Endothelial cell of umbilical vein (primary cell): Measurements from ENCODE around the gene UNCX. TPM values are rescaled to one million over a fixed set of nuclear protein-coding genes. Genes with fewer than 3 reads are reported as not detected.

Experiments used
- BruUV-seq: library from RNA; stranded (reverse); fragments of 400-500 nt; replicated peaks from 2 replicates; lab custom pipeline; 2021; lab: Mats Ljungman, UMichigan
- CTCF ChIA-PET: fragments of 300-600, 350-600 bp; sonication (Branson Sonifier 250); formaldehyde crosslinking; loops from one replicate; lab custom pipeline; 2021; ENCODE audit warnings: antibody characterized with exemption, inconsistent platforms; lab: Charles Lee
- POLR2A ChIA-PET: fragments of 300-600, 350-600 bp; sonication (Branson Sonifier 250); formaldehyde crosslinking; loops from one replicate; lab custom pipeline; 2021; ENCODE audit warnings: antibody characterized with exemption, inconsistent platforms; lab: Charles Lee
- DNase-seq: peaks from one replicate; pipeline ENCODE4 v3.0.0-alpha.2; 2011; ENCODE audit warnings: low read depth, low spot score
- FAIRE-seq: peaks from 2 replicates; lab custom pipeline; 2011; peaks lifted over from hg19 to GRCh38; lab: Jason Lieb, UNC
- H2AFZ ChIP-seq: 2 replicates; pipeline ENCODE4 v1.6.0; 2012; ENCODE audit warnings: low read depth, low read length, control low read depth, inconsistent platforms
- H3K27ac ChIP-seq: 2 replicates; pipeline ENCODE4 v1.5.1; 2011; ENCODE audit warnings: low read depth, mild to moderate bottlenecking, control low read depth, low read length, moderate library complexity; ENCODE audit not compliant: insufficient read depth
- H3K27me3 ChIP-seq, 2 experiments: 2 replicates each; pipeline versions ENCODE4 v1.6.0 to v1.6.1; 2011; ENCODE audit warnings: low read length in 2 of 2, mixed read lengths in 1 of 2; ENCODE audit not compliant: control insufficient read depth in 2 of 2, insufficient read depth in 2 of 2
- H3K36me3 ChIP-seq, 2 experiments: 2 replicates in 1 of 2; 3 replicates in 1 of 2; pipeline ENCODE4 v1.5.1; 2011; ENCODE audit warnings: low read length in 2 of 2, mild to moderate bottlenecking in 1 of 2, moderate library complexity in 1 of 2; ENCODE audit not compliant: control insufficient read depth in 2 of 2, insufficient read depth in 2 of 2; ENCODE audit errors: extremely low read depth in 1 of 2
- H3K4me1 ChIP-seq: 3 replicates; pipeline ENCODE4 v1.5.1; 2011; ENCODE audit warnings: mild to moderate bottlenecking, low read length; ENCODE audit not compliant: control insufficient read depth, insufficient read depth; ENCODE audit errors: extremely low read depth
- H3K4me2 ChIP-seq: 2 replicates; pipeline ENCODE4 v1.6.1; 2011; ENCODE audit warnings: low read length, control low read depth, mixed read lengths; ENCODE audit not compliant: insufficient read depth
- H3K4me3 ChIP-seq, 3 experiments: fragments of 200-600 bp in 1 of 3; sonication (generic), shearing (Covaris generic) in 1 of 3; replicated peaks in 1 of 3; 2 replicates each; pipeline ENCODE4 v1.5.1; 2011 to 2016; ENCODE audit warnings: control low read depth in 3 of 3, low read length in 3 of 3, mild to moderate bottlenecking in 2 of 3, inconsistent platforms in 1 of 3, low read depth in 1 of 3, moderate library complexity in 1 of 3; ENCODE audit not compliant: insufficient read depth in 1 of 3
- H3K79me2 ChIP-seq: 2 replicates; pipeline ENCODE4 v1.6.0; 2012; ENCODE audit warnings: low read length, inconsistent platforms; ENCODE audit not compliant: control insufficient read depth, insufficient read depth
- H3K9ac ChIP-seq: replicated peaks from 2 replicates; pipeline ENCODE3; 2011; ENCODE audit warnings: low read length, control low read depth; ENCODE audit not compliant: insufficient read depth; ENCODE audit errors: extremely low read depth
- H3K9me1 ChIP-seq: replicated peaks from 3 replicates; pipeline ENCODE4 v1.6.0; 2011; ENCODE audit warnings: mild to moderate bottlenecking, low read length; ENCODE audit not compliant: control insufficient read depth, insufficient read depth; ENCODE audit errors: extremely low read depth
- H3K9me3 ChIP-seq: replicated peaks from 2 replicates; pipeline ENCODE4 v1.5.1; 2012; ENCODE audit warnings: low read length, inconsistent platforms; ENCODE audit not compliant: control insufficient read depth, insufficient read depth
- H4K20me1 ChIP-seq: replicated peaks from 2 replicates; pipeline ENCODE3; 2011; ENCODE audit warnings: mild to moderate bottlenecking, low read length; ENCODE audit not compliant: control insufficient read depth, insufficient read depth; ENCODE audit errors: extremely low read depth
- EZH2 ChIP-seq: IDR thresholded peaks from 2 replicates; pipeline ENCODE4 v1.6.1; 2012; ENCODE audit warnings: borderline replicate concordance, low read depth, mild to moderate bottlenecking, moderate library complexity, low read length, inconsistent platforms; ENCODE audit not compliant: severe bottlenecking
- FOS ChIP-seq: IDR thresholded peaks from 2 replicates; pipeline ENCODE4 v1.6.1; 2011; ENCODE audit warnings: mild to moderate bottlenecking, low read length, moderate library complexity, borderline replicate concordance; ENCODE audit not compliant: insufficient read depth
- JUN ChIP-seq: IDR thresholded peaks from 2 replicates; pipeline ENCODE4 v1.6.1; 2011; ENCODE audit warnings: borderline replicate concordance, low read depth; ENCODE audit not compliant: insufficient read length, insufficient read depth
- POLR2A ChIP-seq: IDR thresholded peaks from 2 replicates; pipeline ENCODE4 v1.6.1; 2012; ENCODE audit warnings: low read depth, mild to moderate bottlenecking, control low read depth, low read length
- dilution Hi-C: fragments of 300-500 bp; cut with MboI; formaldehyde crosslinking; loops from one replicate; pipeline ENCODE4 v1.15.0; 2019; ENCODE audit warnings: low sequenced_read_pairs; ENCODE audit not compliant: extremely low pct_ligation_motif_present
- intact Hi-C: fragments of 100-400 bp; cut with micrococcal nuclease; formaldehyde crosslinking; loops from one replicate; pipeline ENCODE4 v1.10.0; 2022
- polyA plus RNA-seq, 4 experiments: library from polyadenylated mRNA; depleted of rRNA in 3 of 4; stranded (reverse) in 3 of 4; unstranded in 1 of 4; fragments of >200 nt; gene quantifications; 2 replicates each; pipeline versions ENCODE4 v1.2.1 to v1.2.3, GENCODE V29; 2011 to 2012; ENCODE audit warnings: missing spikeins in 1 of 4
- total RNA-seq: library from RNA; stranded (reverse); gene quantifications from 2 replicates; pipeline ENCODE4 v1.2.3, GENCODE V29; 2021
- TF ChIP-seq, protein P1 (sequence below), 2 donors: IDR thresholded peaks; 1 replicate in 1 of 2; 2 replicates in 1 of 2; pipeline ENCODE4 v1.5.1; 2011; ENCODE audit warnings: low read length in 2 of 2, mild to moderate bottlenecking in 2 of 2, moderate library complexity in 2 of 2, control low read depth in 1 of 2, inconsistent platforms in 1 of 2, low read depth in 1 of 2; ENCODE audit not compliant: insufficient read depth in 1 of 2; ENCODE audit errors: extremely low read depth in 1 of 2
- TF ChIP-seq, protein P2 (sequence below): IDR thresholded peaks from 2 replicates; pipeline ENCODE4 v1.6.1; 2011; ENCODE audit not compliant: insufficient read depth, insufficient read length

UNCX gene
- total and polyA plus RNA-seq, 2 donors (not counting 3 experiments of a cell fraction or from before 2014, with no cell fraction given) = not detected

DNA sequence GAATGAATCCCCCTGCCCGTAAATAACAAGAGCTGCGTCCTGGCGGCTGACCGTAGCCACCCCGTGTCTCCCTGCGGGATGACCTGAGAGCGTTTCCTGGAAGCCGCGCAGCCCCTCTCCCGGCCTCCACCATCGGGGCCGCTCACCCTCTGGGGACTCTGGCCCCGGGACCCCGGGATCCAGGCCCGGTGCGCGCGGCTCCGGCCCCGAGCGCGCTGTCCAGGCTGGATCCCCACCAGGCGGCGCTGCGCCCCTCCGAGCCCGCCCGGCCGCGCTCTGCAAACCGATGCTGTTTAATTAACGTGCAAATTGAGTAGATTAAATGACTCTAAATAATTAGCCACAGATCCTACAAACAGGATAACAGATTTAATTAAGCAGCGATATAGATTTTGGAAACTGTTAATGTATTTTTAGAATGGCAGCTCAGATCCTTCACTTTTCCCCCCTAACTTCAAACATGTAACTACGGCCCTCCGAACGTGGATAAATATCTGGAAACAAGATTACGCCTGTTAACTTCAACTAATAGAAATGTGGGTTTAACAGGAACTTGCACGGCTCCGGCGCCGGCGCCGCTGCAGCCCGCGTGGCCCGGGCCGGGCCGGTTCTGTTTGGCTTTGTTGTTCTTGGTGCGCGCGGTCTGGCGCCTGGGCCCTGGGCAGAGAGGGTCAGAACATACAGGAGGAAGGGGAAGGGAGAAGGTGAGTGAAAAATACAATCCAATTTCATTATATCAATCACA is 7.1 kb upstream of the UNCX start:
- Histone ChIP-seq H3K79me2 (no peaks in the 10 kb centered on the region), H3K4me3 (no peak overlapping the region), H4K20me1 (no peaks in the 10 kb centered on the region), H3K9me1 (no peaks in the 10 kb centered on the region), H3K9me3 (no peaks in the 10 kb centered on the region), H3K4me1 (no peaks in the 10 kb centered on the region), H2AFZ (no peak overlapping the region), H3K4me2 (no peak overlapping the region), H3K27me3 (peaks cover 59 to 80% of the 10 kb centered on the region in 2 experiments), H3K36me3 (no peaks in the 10 kb centered on the region), H3K9ac (no peak overlapping the region), H3K27ac (no peak overlapping the region)
- CTCF ChIA-PET = interaction anchor here (1.1 to 3.1 kb wide), 12 partner anchors 9 to 249 kb away, joined by 3 to 30 read pairs (median 8); no protein-coding TSS in a partner anchor
- intact Hi-C loops (loop anchor here (1.0 to 5.0 kb wide), 3 partner anchors 188 to 249 kb away; no protein-coding TSS in a partner anchor), dilution Hi-C loops (no loop called here)
- TF ChIP-seq, protein P1, sequence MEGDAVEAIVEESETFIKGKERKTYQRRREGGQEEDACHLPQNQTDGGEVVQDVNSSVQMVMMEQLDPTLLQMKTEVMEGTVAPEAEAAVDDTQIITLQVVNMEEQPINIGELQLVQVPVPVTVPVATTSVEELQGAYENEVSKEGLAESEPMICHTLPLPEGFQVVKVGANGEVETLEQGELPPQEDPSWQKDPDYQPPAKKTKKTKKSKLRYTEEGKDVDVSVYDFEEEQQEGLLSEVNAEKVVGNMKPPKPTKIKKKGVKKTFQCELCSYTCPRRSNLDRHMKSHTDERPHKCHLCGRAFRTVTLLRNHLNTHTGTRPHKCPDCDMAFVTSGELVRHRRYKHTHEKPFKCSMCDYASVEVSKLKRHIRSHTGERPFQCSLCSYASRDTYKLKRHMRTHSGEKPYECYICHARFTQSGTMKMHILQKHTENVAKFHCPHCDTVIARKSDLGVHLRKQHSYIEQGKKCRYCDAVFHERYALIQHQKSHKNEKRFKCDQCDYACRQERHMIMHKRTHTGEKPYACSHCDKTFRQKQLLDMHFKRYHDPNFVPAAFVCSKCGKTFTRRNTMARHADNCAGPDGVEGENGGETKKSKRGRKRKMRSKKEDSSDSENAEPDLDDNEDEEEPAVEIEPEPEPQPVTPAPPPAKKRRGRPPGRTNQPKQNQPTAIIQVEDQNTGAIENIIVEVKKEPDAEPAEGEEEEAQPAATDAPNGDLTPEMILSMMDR (IDR thresholded peaks at IDR 0.05; ENCODE audit: extremely low read depth in 1 of 2, insufficient read depth in 1 of 2, low read depth in 1 of 2, low read length in 2 of 2) = peak; percentile 74 to 77
- TF ChIP-seq JUN (no peak), FOS (no peak), EZH2 (no peak), POLR2A (no peak)
- TF ChIP-seq, protein P2, sequence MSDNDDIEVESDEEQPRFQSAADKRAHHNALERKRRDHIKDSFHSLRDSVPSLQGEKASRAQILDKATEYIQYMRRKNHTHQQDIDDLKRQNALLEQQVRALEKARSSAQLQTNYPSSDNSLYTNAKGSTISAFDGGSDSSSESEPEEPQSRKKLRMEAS = no peak
- no TSS peak for BruUV-seq
- DNase-seq (no peak), FAIRE-seq (peak; percentile 46)
- POLR2A ChIA-PET = no interaction called here
